DOHH2 (cell line): ENCODE measurements around the gene SEPTIN10.

Experiments used
- H3F3A ChIP-seq: fragments of 200-600 bp; sonication (generic), shearing (Covaris generic); 2 replicates; pipeline ENCODE4 v1.6.0; 2016; ENCODE audit warnings: antibody characterized with exemption, mild to moderate bottlenecking; ENCODE audit not compliant: control insufficient read depth, insufficient read depth
- H3K27ac ChIP-seq: fragments of 200-600 bp; sonication (generic); 2 replicates; pipeline ENCODE4 v1.5.1; 2014; ENCODE audit warnings: low read depth, mild to moderate bottlenecking, low read length, moderate library complexity
- H3K27me3 ChIP-seq: fragments of 200-600 bp; sonication (generic); 2 replicates; pipeline ENCODE4 v1.6.1; 2014; ENCODE audit warnings: mild to moderate bottlenecking, low read length, mixed read lengths; ENCODE audit not compliant: control insufficient read depth
- H3K36me3 ChIP-seq: fragments of 200-600 bp; sonication (generic); 2 replicates; pipeline ENCODE4 v1.6.1; 2014; ENCODE audit warnings: mild to moderate bottlenecking, low read length, moderate library complexity, mixed read lengths; ENCODE audit not compliant: control insufficient read depth
- H3K4me1 ChIP-seq: fragments of 200-600 bp; sonication (generic); 2 replicates; pipeline ENCODE4 v1.6.1; 2014; ENCODE audit warnings: mild to moderate bottlenecking, low read length, mixed read lengths; ENCODE audit not compliant: control insufficient read depth
- H3K4me2 ChIP-seq: fragments of 200-600 bp; sonication (generic); 2 replicates; pipeline ENCODE4 v1.6.0; 2014; ENCODE audit warnings: mild to moderate bottlenecking, low read length, moderate library complexity
- H3K4me3 ChIP-seq: fragments of 200-600 bp; sonication (generic); 2 replicates; pipeline ENCODE4 v1.5.1; 2014; ENCODE audit warnings: mild to moderate bottlenecking, low read length, mixed read lengths
- H3K79me2 ChIP-seq: fragments of 200-600 bp; sonication (generic); 2 replicates; pipeline ENCODE4 v1.6.1; 2014; ENCODE audit warnings: mild to moderate bottlenecking, low read length, mixed read lengths; ENCODE audit not compliant: control insufficient read depth
- H3K9me2 ChIP-seq: fragments of 200-600 bp; sonication (generic); replicated peaks from 2 replicates; pipeline ENCODE4 v1.6.1; 2014; ENCODE audit warnings: mild to moderate bottlenecking, low read length, mixed read lengths; ENCODE audit not compliant: control insufficient read depth
- H3K9me3 ChIP-seq: fragments of 200-600 bp; sonication (generic); 2 replicates; pipeline ENCODE4 v1.6.1; 2014; ENCODE audit warnings: antibody characterized with exemption, low read length, mixed read lengths; ENCODE audit not compliant: control insufficient read depth, insufficient read depth
- H4K20me1 ChIP-seq: fragments of 200-600 bp; sonication (generic); 2 replicates; pipeline ENCODE4 v1.6.0; 2014; ENCODE audit warnings: low read depth, mild to moderate bottlenecking, antibody characterized with exemption, low read length, moderate library complexity; ENCODE audit not compliant: control insufficient read depth, insufficient read depth
- CTCF ChIP-seq: fragments of 200-600 bp; sonication (generic); IDR thresholded peaks from one replicate; pipeline ENCODE4 v1.5.1; 2014; ENCODE audit warnings: antibody characterized with exemption, mild to moderate bottlenecking, low read depth, low read length; ENCODE audit not compliant: poor library complexity, severe bottlenecking
- EZH2phosphoT487 ChIP-seq: fragments of 200-600 bp; sonication (generic); IDR thresholded peaks from 2 replicates; pipeline ENCODE4 v1.6.1; 2017; ENCODE audit warnings: borderline replicate concordance, mild to moderate bottlenecking, antibody characterized with exemption, low read length, moderate library complexity, mixed read lengths

The SEPTIN10 gene

GRCh38 chr2:109499566-109499965, 114.2 kb downstream of the SEPTIN10 start:
- no peaks in the 10 kb centered on the region for H3K27me3 ChIP-seq
- H3K4me1 ChIP-seq = no peaks in the 10 kb centered on the region
- TF ChIP-seq EZH2phosphoT487 = no peak
- TF ChIP-seq CTCF = no peak
- H3K36me3 ChIP-seq = no peaks in the 10 kb centered on the region
- no peaks in the 10 kb centered on the region for H3K9me3 ChIP-seq
- H3K79me2 ChIP-seq = no peaks in the 10 kb centered on the region
- no peak overlapping the region for H3K4me3 ChIP-seq
- no peak overlapping the region for H3K27ac ChIP-seq
- no peaks in the 10 kb centered on the region for H4K20me1 ChIP-seq
- no peak overlapping the region for H3K4me2 ChIP-seq
- no peaks in the 10 kb centered on the region for H3K9me2 ChIP-seq
- no peaks in the 10 kb centered on the region for H3F3A ChIP-seq

GRCh38 chr2:109498906-109499305, 114.9 kb downstream of the SEPTIN10 start:
- H3K36me3 ChIP-seq = no peaks in the 10 kb centered on the region
- H3K79me2 ChIP-seq = no peaks in the 10 kb centered on the region
- no peaks in the 10 kb centered on the region for H3F3A ChIP-seq
- TF ChIP-seq CTCF = no peak
- no peak for TF ChIP-seq EZH2phosphoT487
- no peaks in the 10 kb centered on the region for H3K4me1 ChIP-seq
- H3K4me3 ChIP-seq = no peak overlapping the region
- no peaks in the 10 kb centered on the region for H3K27me3 ChIP-seq
- H3K9me2 ChIP-seq = no peaks in the 10 kb centered on the region
- H3K9me3 ChIP-seq = no peaks in the 10 kb centered on the region
- H3K27ac ChIP-seq = no peak overlapping the region
- no peak overlapping the region for H3K4me2 ChIP-seq
- no peaks in the 10 kb centered on the region for H4K20me1 ChIP-seq

- no peaks in the 10 kb centered on the region for H4K20me1 ChIP-seq
- H3K4me2 ChIP-seq = no peak overlapping the region
- TF ChIP-seq EZH2phosphoT487 = no peak
- no peak for TF ChIP-seq CTCF
- no peak overlapping the region for H3K4me3 ChIP-seq
- H3K4me1 ChIP-seq = no peaks in the 10 kb centered on the region
- H3K36me3 ChIP-seq = no peaks in the 10 kb centered on the region
- no peaks in the 10 kb centered on the region for H3K27me3 ChIP-seq
- no peaks in the 10 kb centered on the region for H3K9me3 ChIP-seq
- H3K27ac ChIP-seq = no peak overlapping the region
- H3K9me2 ChIP-seq = no peaks in the 10 kb centered on the region
- H3F3A ChIP-seq = no peaks in the 10 kb centered on the region
- H3K79me2 ChIP-seq = no peaks in the 10 kb centered on the region
Observed at GRCh38 chr2:109497911-109498870, 115.6 kb downstream of the SEPTIN10 start.
